Hepatocyte (in vitro differentiated cells): ENCODE measurements around the gene NTF4.

Experiments used
- CTCF ChIP-seq: fragments of 200-600 bp; sonication (generic); IDR thresholded peaks from 2 replicates; pipeline ENCODE4 v1.5.1; 2016; ENCODE audit warnings: antibody characterized with exemption, mild to moderate bottlenecking; ENCODE audit not compliant: poor library complexity
- EZH2 ChIP-seq: fragments of 200-600 bp; sonication (generic); IDR thresholded peaks from 2 replicates; pipeline ENCODE4 v1.6.1; 2016; ENCODE audit warnings: antibody characterized with exemption, mild to moderate bottlenecking, borderline replicate concordance
- EZH2phosphoT487 ChIP-seq: fragments of 200-600 bp; sonication (generic); IDR thresholded peaks from one replicate; pipeline ENCODE4 v1.6.1; 2018; ENCODE audit warnings: antibody characterized with exemption, mild to moderate bottlenecking, low read depth, moderate library complexity; ENCODE audit not compliant: unreplicated experiment, severe bottlenecking

DNA sequence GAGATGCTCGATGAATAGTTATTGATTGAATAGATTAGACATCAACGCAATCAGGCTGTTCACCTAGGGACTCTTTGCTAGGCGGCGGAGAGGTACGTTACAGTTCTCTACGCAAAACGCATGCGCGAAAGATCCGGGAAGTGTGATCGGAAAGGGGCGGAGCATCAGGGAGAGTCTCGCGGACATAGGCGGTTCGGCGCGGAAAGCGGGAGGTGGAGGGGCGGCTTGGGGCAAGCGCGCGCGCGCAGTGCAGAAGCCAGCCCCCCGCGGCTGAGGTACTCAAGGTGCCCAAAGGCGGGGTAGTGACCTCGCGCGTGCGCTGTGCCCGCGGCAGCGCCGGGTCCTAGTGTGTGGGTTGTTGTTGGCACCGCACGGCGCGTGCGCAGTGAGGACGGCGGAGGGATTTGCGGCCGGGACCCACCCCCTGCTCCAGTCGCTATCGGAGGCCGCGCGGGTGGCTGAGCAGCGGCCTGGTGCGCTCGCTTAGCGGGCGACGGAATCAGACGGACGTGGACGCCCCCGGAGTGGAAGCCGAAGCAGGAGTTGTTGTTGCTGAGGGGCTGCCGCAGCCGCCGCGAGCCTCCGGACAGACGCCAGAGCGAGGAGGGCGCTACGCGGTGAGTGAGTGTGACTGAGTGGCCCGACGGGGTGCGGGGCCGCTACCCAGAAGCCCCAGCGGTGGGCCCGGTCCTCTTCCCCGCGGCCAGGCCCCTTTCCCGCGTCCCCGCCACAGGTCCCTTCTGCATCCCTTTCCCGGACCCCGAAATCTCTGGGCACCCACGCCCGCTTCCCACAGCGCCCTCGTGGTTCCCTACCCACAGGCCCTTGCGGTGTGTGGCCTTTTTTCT lies 20.6 kb upstream of the NTF4 start, which contains the start of gene SNRNP70:
- no peak for TF ChIP-seq CTCF
- TF ChIP-seq EZH2, result no peak
- TF ChIP-seq EZH2phosphoT487, result no peak
